Panc1 (cell line): ENCODE data around the gene CNTN1. TPM values are rescaled to one million over a fixed set of nuclear protein-coding genes. Genes with fewer than 3 reads are reported as not detected.

Experiments
- ATAC-seq: fragments of 200-7000 bp; cut with Tn5 transposase; 2 replicates; pipeline ENCODE4 v1.9.1; 2020; ENCODE audit warnings: mild to moderate bottlenecking, moderate library complexity
- BruUV-seq: library from RNA; stranded (reverse); fragments of 400-500 nt; replicated peaks from 2 replicates; lab custom pipeline; 2021; lab: Mats Ljungman, UMichigan
- CTCF ChIA-PET: fragments of 300-600 bp; sonication (Branson Sonifier 250); formaldehyde crosslinking; loops from one replicate; lab custom pipeline; 2022; ENCODE audit warnings: antibody characterized with exemption; lab: Charles Lee
- POLR2A ChIA-PET: fragments of 300-600 bp; sonication (Branson Sonifier 250); formaldehyde crosslinking; loops from one replicate; lab custom pipeline; 2022; ENCODE audit warnings: antibody characterized with exemption; lab: Charles Lee
- DNase-seq: peaks from one replicate; pipeline ENCODE4 v3.0.0-alpha.2; 2010; ENCODE audit warnings: low read depth, low spot score
- H3K27ac ChIP-seq: 2 replicates; pipeline ENCODE4 v1.5.1; 2011; ENCODE audit warnings: mild to moderate bottlenecking, low read length, inconsistent platforms
- H3K27me3 ChIP-seq: fragments of 200-500 bp; sonication (Bioruptor generic); 2 replicates; pipeline ENCODE4 v1.6.0; 2014; ENCODE audit warnings: low read length, inconsistent platforms; ENCODE audit not compliant: control insufficient read depth, insufficient read depth
- H3K36me3 ChIP-seq: fragments of 200-500 bp; sonication (Bioruptor generic); 2 replicates; pipeline ENCODE4 v1.5.1; 2014; ENCODE audit warnings: inconsistent platforms, mild to moderate bottlenecking, low read length, moderate library complexity; ENCODE audit not compliant: control insufficient read depth, insufficient read depth
- H3K4me1 ChIP-seq: 2 replicates; pipeline ENCODE4 v1.5.1; 2011; ENCODE audit warnings: inconsistent platforms, mild to moderate bottlenecking, low read length, moderate library complexity; ENCODE audit not compliant: control insufficient read depth, insufficient read depth
- H3K4me3 ChIP-seq, 2 experiments: 2 replicates each; pipeline ENCODE4 v1.5.1; 2011 to 2012; ENCODE audit warnings: low read depth in 2 of 2, low read length in 2 of 2, mild to moderate bottlenecking in 2 of 2, inconsistent platforms in 1 of 2, moderate library complexity in 1 of 2
- H3K9me3 ChIP-seq: fragments of 200-500 bp; sonication (Bioruptor generic); 2 replicates; pipeline ENCODE4 v1.5.1; 2014; ENCODE audit warnings: low read depth, mild to moderate bottlenecking, inconsistent platforms, low read length, moderate library complexity; ENCODE audit not compliant: control insufficient read depth, insufficient read depth
- POLR2AphosphoS5 ChIP-seq: IDR thresholded peaks from 2 replicates; pipeline ENCODE4 v1.6.1; 2012; ENCODE audit warnings: mild to moderate bottlenecking, low read depth, low read length, moderate library complexity
- SIN3A ChIP-seq: IDR thresholded peaks from 2 replicates; pipeline ENCODE4 v1.6.1; 2012; ENCODE audit warnings: low read depth, mild to moderate bottlenecking, low read length, moderate library complexity, borderline replicate concordance; ENCODE audit not compliant: insufficient read depth
- TCF7L2 ChIP-seq: IDR thresholded peaks from 2 replicates; pipeline ENCODE4 v1.6.1; 2011; ENCODE audit warnings: mild to moderate bottlenecking, low read depth, low read length, inconsistent platforms
- in situ Hi-C: cut with HindIII; loops from 2 replicates; pipeline ENCODE4 v1.10.0; 2016; ENCODE audit warnings: low sequenced_read_pairs, low pct_unique_long_range_greater_than_20kb
- intact Hi-C: fragments of 100-400 bp; cut with micrococcal nuclease; formaldehyde crosslinking; loops from one replicate; pipeline ENCODE4 v1.10.0; 2022; ENCODE audit not compliant: unreplicated experiment
- total RNA-seq: library from RNA; stranded (reverse); gene quantifications from one replicate; pipeline ENCODE4 v1.2.1, GENCODE V29; 2021; ENCODE audit not compliant: unreplicated experiment
- TF ChIP-seq, protein P1 (sequence below), 2 experiments: IDR thresholded peaks; 2 replicates each; pipeline ENCODE4 v1.6.1; 2011 to 2012; ENCODE audit warnings: low read depth in 2 of 2, control low read depth in 1 of 2, low read length in 1 of 2, mild to moderate bottlenecking in 1 of 2, moderate library complexity in 1 of 2; ENCODE audit not compliant: insufficient read depth in 1 of 2
- TF ChIP-seq, protein P2 (sequence below): fragments of 450-650 bp; IDR thresholded peaks from 2 replicates; pipeline ENCODE4 v1.5.1; 2017; ENCODE audit warnings: mild to moderate bottlenecking

CNTN1 gene
- total RNA-seq, 1 experiment from 2014 or later, result not detected

DNA sequence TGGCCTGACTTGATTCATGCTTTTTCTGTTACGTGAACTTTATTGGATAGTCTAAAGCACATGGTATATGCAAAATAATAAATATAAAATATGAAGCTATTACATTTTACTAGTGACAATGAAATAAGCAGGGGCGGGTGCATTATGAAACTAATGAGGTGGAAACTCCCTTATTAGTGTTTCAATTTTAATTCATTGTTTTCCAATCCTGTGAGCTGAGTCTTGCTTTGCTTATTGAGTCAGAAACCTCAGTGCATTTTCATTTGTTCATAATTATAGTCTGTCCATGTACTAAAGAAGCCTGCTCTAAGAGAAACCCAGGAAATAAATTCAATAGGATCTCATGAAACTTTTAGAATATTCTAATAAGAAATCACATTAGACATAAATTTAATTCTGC, 78.5 kb downstream of the CNTN1 start:
- H3K4me1 ChIP-seq, result no peaks in the 10 kb centered on the region
- CTCF ChIA-PET, result no interaction called here
- in situ Hi-C loops, result no loop called here

DNA sequence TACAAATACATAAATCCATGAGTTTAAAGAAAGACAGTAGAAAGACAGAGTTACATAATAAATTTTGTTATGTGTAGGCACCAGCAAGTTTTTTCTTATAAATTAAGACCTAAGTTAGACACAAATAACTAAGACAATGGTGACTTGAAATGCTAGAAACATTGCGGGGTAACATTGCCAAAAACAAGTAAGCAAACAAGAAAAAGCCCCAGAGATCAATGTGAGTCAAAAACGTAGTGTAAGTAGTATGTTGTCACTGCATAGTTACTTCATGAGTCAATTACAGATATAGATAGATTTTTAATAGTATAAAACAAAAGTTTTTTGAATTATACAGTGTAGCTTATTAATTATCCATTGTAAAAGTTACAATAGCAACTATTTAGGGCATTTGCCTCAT, 83.4 kb downstream of the CNTN1 start:
- TF ChIP-seq, protein P1, sequence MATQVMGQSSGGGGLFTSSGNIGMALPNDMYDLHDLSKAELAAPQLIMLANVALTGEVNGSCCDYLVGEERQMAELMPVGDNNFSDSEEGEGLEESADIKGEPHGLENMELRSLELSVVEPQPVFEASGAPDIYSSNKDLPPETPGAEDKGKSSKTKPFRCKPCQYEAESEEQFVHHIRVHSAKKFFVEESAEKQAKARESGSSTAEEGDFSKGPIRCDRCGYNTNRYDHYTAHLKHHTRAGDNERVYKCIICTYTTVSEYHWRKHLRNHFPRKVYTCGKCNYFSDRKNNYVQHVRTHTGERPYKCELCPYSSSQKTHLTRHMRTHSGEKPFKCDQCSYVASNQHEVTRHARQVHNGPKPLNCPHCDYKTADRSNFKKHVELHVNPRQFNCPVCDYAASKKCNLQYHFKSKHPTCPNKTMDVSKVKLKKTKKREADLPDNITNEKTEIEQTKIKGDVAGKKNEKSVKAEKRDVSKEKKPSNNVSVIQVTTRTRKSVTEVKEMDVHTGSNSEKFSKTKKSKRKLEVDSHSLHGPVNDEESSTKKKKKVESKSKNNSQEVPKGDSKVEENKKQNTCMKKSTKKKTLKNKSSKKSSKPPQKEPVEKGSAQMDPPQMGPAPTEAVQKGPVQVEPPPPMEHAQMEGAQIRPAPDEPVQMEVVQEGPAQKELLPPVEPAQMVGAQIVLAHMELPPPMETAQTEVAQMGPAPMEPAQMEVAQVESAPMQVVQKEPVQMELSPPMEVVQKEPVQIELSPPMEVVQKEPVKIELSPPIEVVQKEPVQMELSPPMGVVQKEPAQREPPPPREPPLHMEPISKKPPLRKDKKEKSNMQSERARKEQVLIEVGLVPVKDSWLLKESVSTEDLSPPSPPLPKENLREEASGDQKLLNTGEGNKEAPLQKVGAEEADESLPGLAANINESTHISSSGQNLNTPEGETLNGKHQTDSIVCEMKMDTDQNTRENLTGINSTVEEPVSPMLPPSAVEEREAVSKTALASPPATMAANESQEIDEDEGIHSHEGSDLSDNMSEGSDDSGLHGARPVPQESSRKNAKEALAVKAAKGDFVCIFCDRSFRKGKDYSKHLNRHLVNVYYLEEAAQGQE (IDR thresholded peaks at IDR 0.05; ENCODE audit: insufficient read depth in 1 of 2, low read depth in 2 of 2, low read length in 1 of 2), result no peak
- TF ChIP-seq POLR2AphosphoS5, result no peak
- TF ChIP-seq SIN3A, result no peak
- TF ChIP-seq, protein P2, sequence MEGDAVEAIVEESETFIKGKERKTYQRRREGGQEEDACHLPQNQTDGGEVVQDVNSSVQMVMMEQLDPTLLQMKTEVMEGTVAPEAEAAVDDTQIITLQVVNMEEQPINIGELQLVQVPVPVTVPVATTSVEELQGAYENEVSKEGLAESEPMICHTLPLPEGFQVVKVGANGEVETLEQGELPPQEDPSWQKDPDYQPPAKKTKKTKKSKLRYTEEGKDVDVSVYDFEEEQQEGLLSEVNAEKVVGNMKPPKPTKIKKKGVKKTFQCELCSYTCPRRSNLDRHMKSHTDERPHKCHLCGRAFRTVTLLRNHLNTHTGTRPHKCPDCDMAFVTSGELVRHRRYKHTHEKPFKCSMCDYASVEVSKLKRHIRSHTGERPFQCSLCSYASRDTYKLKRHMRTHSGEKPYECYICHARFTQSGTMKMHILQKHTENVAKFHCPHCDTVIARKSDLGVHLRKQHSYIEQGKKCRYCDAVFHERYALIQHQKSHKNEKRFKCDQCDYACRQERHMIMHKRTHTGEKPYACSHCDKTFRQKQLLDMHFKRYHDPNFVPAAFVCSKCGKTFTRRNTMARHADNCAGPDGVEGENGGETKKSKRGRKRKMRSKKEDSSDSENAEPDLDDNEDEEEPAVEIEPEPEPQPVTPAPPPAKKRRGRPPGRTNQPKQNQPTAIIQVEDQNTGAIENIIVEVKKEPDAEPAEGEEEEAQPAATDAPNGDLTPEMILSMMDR, result no peak
- no peak for TF ChIP-seq TCF7L2
- no peak for ATAC-seq
- H3K36me3 ChIP-seq, result no peaks in the 10 kb centered on the region; the same call in 1 of the 2 replicates
- no peak overlapping the region for H3K4me3 ChIP-seq
- in situ Hi-C loops, result no loop called here
- intact Hi-C loops, result no loop called here
- ChIA-PET POLR2A (no interaction called here), CTCF (interaction anchor here (0.6 kb wide), 1 partner anchor 667 kb away, joined by 3 read pairs; no protein-coding TSS in a partner anchor)
- BruUV-seq, result no TSS peak
- H3K9me3 ChIP-seq, result no peaks in the 10 kb centered on the region
- DNase-seq, result no peak
- no peaks in the 10 kb centered on the region for H3K4me1 ChIP-seq
- no peaks in the 10 kb centered on the region for H3K27me3 ChIP-seq
- no peak overlapping the region for H3K27ac ChIP-seq

More for the DNA sequence above, 78.5 kb downstream of the CNTN1 start:
- H3K9me3 ChIP-seq, result no peaks in the 10 kb centered on the region
- no peaks in the 10 kb centered on the region for H3K27me3 ChIP-seq
- no peak overlapping the region for H3K4me3 ChIP-seq
- POLR2A ChIA-PET, result no interaction called here
- intact Hi-C loops, result no loop called here
- H3K27ac ChIP-seq, result no peak overlapping the region
- H3K36me3 ChIP-seq, result no peaks in the 10 kb centered on the region; the same call in 1 of the 2 replicates
- TF ChIP-seq TCF7L2, result no peak
- TF ChIP-seq, protein P1 (IDR thresholded peaks at IDR 0.05; ENCODE audit: insufficient read depth in 1 of 2, low read depth in 2 of 2, low read length in 1 of 2), result no peak
- TF ChIP-seq, protein P2, result no peak
- no peak for TF ChIP-seq SIN3A
- TF ChIP-seq POLR2AphosphoS5, result no peak
- no peak for ATAC-seq
- DNase-seq, result no peak
- BruUV-seq, result no TSS peak
